Activated naive CD4-positive, alpha-beta T cell treated with anti-CD3 and anti-CD28 coated beads, Interleukin-2, amount 50 U/mL, for 16 hours (primary cell): ENCODE results near the gene GTF2H1.
"Not testable (repeated sequence)": the region's sequence is repeated elsewhere in the genome, so short reads cannot be mapped to it uniquely, and the experiment has no call there.

ENCODE experiments used
- DNase-seq: peaks from one replicate; pipeline ENCODE4 v3.0.0-alpha.2; 2020

Gene GTF2H1

GRCh38 chr11:18320617-18321016, 1.8 kb upstream of the GTF2H1 start:
- no peak for DNase-seq

GRCh38 chr11:18321578-18321968, 794 bp upstream of the GTF2H1 start:
- no peak for DNase-seq

- DNase-seq, result no peak
Observed at GRCh38 chr11:18322818-18323570, 627 bp downstream of the GTF2H1 start.

GRCh38 chr11:18323881-18324280, 1.5 kb downstream of the GTF2H1 start:
- DNase-seq, result not testable (repeated sequence)

- no peak for DNase-seq
Observed at GRCh38 chr11:18324381-18324780, 2.0 kb downstream of the GTF2H1 start.

- no peak for DNase-seq
Observed at GRCh38 chr11:18329196-18329870, 7.0 kb downstream of the GTF2H1 start.

- no peak for DNase-seq
Observed at GRCh38 chr11:18330921-18331320, 8.6 kb downstream of the GTF2H1 start.

- no peak for DNase-seq
Observed at GRCh38 chr11:18332302-18332701, 9.9 kb downstream of the GTF2H1 start.

GRCh38 chr11:18332891-18333290, 10.5 kb downstream of the GTF2H1 start:
- DNase-seq, result no peak

GRCh38 chr11:18347471-18348125, 25.2 kb downstream of the GTF2H1 start:
- DNase-seq, result no peak

- DNase-seq, result no peak
Observed at GRCh38 chr11:18352581-18352980, 30.2 kb downstream of the GTF2H1 start.

GRCh38 chr11:18358646-18359045, 36.3 kb downstream of the GTF2H1 start:
- DNase-seq, result no peak

GRCh38 chr11:18361154-18361553, 38.8 kb downstream of the GTF2H1 start:
- DNase-seq, result no peak

GRCh38 chr11:18364495-18365073, 42.2 kb downstream of the GTF2H1 start:
- no peak for DNase-seq

- DNase-seq, result no peak
Observed at GRCh38 chr11:18365741-18366140, 43.4 kb downstream of the GTF2H1 start.

- DNase-seq, result no peak
Observed at GRCh38 chr11:18366286-18366685, 43.9 kb downstream of the GTF2H1 start.

GRCh38 chr11:18367431-18367830, 45.1 kb downstream of the GTF2H1 start:
- DNase-seq, result no peak

GRCh38 chr11:18368221-18368620, 45.9 kb downstream of the GTF2H1 start:
- no peak for DNase-seq

GRCh38 chr11:18369398-18369797, 47.0 kb downstream of the GTF2H1 start:
- no peak for DNase-seq

- DNase-seq, result no peak
Observed at GRCh38 chr11:18371279-18371678, 48.9 kb downstream of the GTF2H1 start.

GRCh38 chr11:18372201-18372600, 49.8 kb downstream of the GTF2H1 start:
- no peak for DNase-seq

GRCh38 chr11:18374956-18375355, 52.6 kb downstream of the GTF2H1 start:
- DNase-seq, result no peak

- no peak for DNase-seq
Observed at GRCh38 chr11:18375941-18376340, 53.6 kb downstream of the GTF2H1 start.

GRCh38 chr11:18379201-18379600, 56.8 kb downstream of the GTF2H1 start:
- no peak for DNase-seq
